Fibroblast of skin of scalp (primary cell): ENCODE results near the gene PRR5. TPM values are rescaled to one million over a fixed set of nuclear protein-coding genes. Genes with fewer than 3 reads are reported as not detected.
"Not testable (repeated sequence)": the region's sequence is repeated elsewhere in the genome, so short reads cannot be mapped to it uniquely, and the experiment has no call there.

Source experiments
- DNase-seq: peaks from one replicate; pipeline ENCODE4 v3.0.0-alpha.2; 2013
- polyA plus RNA-seq, 2 experiments: library from polyadenylated mRNA; unstranded; fragments of 120-200 nt; gene quantifications; one replicate each; pipeline ENCODE4 v1.2.1, GENCODE V29; 2013; ENCODE audit not compliant: insufficient read length in 2 of 2

Gene PRR5
- 14.8 TPM for polyA plus RNA-seq (2013, experiment 1 of 2; ENCODE audit: insufficient read length)
- 15.5 TPM for polyA plus RNA-seq (2013, experiment 2 of 2; ENCODE audit: insufficient read length)

GRCh38 chr22:44701824-44702478 is at the start of gene PRR5:
PRR5 (plus strand) TSS chr22:44702204; CDS start chr22:44702475, 271 bp downstream.
- DNase-seq: peak; percentile 92

- not testable (repeated sequence) for DNase-seq
These were observed 49.1 kb upstream of the PRR5 start for GRCh38 chr22:44652866-44653265.

GRCh38 chr22:44658311-44658953 is 43.6 kb upstream of the PRR5 start:
- peak; percentile 91 for DNase-seq

- DNase-seq: peak; percentile 64
These were observed 42.9 kb upstream of the PRR5 start for GRCh38 chr22:44659140-44659539.

GRCh38 chr22:44660051-44660830 is 41.8 kb upstream of the PRR5 start:
- no peak for DNase-seq

GRCh38 chr22:44661070-44661469 is 40.9 kb upstream of the PRR5 start:
- DNase-seq: peak; percentile 38

- DNase-seq: no peak
These were observed 40.1 kb upstream of the PRR5 start for GRCh38 chr22:44661659-44662569.

- no peak for DNase-seq
These were observed 38.6 kb upstream of the PRR5 start for GRCh38 chr22:44663256-44663999.

GRCh38 chr22:44664149-44664548 is 37.9 kb upstream of the PRR5 start:
- peak; percentile 26 for DNase-seq

GRCh38 chr22:44665115-44665514 is 36.9 kb upstream of the PRR5 start:
- no peak for DNase-seq

- no peak for DNase-seq
These were observed 35.8 kb upstream of the PRR5 start for GRCh38 chr22:44666207-44666585.

GRCh38 chr22:44667276-44667675 is 34.7 kb upstream of the PRR5 start:
- no peak for DNase-seq

GRCh38 chr22:44667829-44668189 is 34.2 kb upstream of the PRR5 start:
- no peak for DNase-seq

- no peak for DNase-seq
These were observed 33.7 kb upstream of the PRR5 start for GRCh38 chr22:44668190-44668885.

GRCh38 chr22:44668886-44669521 is 33.0 kb upstream of the PRR5 start:
- no peak for DNase-seq

- DNase-seq: no peak
These were observed 32.4 kb upstream of the PRR5 start for GRCh38 chr22:44669561-44669976.

GRCh38 chr22:44670220-44670988 is 31.6 kb upstream of the PRR5 start:
- no peak for DNase-seq

- no peak for DNase-seq
These were observed 30.3 kb upstream of the PRR5 start for GRCh38 chr22:44671742-44672141.

GRCh38 chr22:44672632-44673031 is 29.4 kb upstream of the PRR5 start:
- no peak for DNase-seq

GRCh38 chr22:44673406-44673805 is 28.6 kb upstream of the PRR5 start:
- DNase-seq: no peak
